ENCODE data around the gene EPS8L1. TPM values are rescaled to one million over a fixed set of nuclear protein-coding genes. Genes with fewer than 3 reads are reported as not detected.

The EPS8L1 gene
- total RNA-seq, 2 donors from 2014 or later, result 29.4 to 52.8 TPM

DNA sequence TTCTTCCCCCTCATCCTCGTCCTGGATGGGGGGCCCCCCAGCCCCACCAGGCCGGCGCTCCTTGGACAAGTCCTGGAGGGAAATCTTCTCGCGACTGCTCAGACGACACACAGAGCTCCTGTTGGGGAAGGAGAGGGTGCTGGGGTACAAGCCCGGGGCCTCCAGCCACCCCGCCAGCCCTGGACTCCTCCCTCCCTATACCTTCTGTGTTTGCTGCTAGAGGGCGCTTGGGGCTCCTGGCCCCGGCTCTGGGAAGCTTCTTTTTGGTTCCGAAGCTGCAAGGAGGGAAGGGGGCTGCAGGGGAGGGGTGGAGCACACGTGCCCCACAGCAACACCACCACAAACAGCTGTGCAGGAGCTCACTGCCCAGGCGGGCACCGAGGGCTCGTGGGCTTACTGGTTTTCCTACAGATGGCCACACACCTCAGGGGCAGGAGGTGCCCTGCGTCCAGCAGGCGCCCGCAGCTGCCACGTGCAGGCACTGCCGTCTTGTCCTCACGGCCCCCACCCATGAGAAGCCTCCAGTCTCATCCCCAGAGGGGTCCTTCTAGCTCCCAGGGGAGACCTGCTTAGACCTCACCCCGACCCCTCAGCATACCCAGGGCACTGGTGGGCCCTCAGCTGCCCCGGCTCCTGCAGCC, 20.5 kb downstream of the EPS8L1 start:
- no peaks in the 10 kb centered on the region for H3K27me3 Mint-ChIP-seq (ENCODE audit: insufficient read depth)
- no peak overlapping the region for H3K9ac ChIP-seq (ENCODE audit: extremely low read depth, low read length, poor library complexity, severe bottlenecking)
- no peaks in the 10 kb centered on the region for H3K4me1 ChIP-seq (ENCODE audit: control insufficient read depth, insufficient read depth, low read length)
- WGBS, 2 experiments (ENCODE audit: insufficient coverage in 1 of 2, insufficient read length in 1 of 2), result 86 to 89% methylated on average over 8 to 21 of the region's 23 CpGs
- no peaks in the 10 kb centered on the region for H3K9me3 Mint-ChIP-seq
- peaks cover 16% of the 10 kb centered on the region for H3K36me3 Mint-ChIP-seq (ENCODE audit: low read depth)
- H3K9me3 ChIP-seq (ENCODE audit: control insufficient read depth, low read length), result no peaks in the 10 kb centered on the region
- DNase-seq, result peak; percentile 65
- no peak overlapping the region for H3K27ac ChIP-seq (ENCODE audit: low read depth, low read length)
- TF ChIP-seq, protein P1, sequence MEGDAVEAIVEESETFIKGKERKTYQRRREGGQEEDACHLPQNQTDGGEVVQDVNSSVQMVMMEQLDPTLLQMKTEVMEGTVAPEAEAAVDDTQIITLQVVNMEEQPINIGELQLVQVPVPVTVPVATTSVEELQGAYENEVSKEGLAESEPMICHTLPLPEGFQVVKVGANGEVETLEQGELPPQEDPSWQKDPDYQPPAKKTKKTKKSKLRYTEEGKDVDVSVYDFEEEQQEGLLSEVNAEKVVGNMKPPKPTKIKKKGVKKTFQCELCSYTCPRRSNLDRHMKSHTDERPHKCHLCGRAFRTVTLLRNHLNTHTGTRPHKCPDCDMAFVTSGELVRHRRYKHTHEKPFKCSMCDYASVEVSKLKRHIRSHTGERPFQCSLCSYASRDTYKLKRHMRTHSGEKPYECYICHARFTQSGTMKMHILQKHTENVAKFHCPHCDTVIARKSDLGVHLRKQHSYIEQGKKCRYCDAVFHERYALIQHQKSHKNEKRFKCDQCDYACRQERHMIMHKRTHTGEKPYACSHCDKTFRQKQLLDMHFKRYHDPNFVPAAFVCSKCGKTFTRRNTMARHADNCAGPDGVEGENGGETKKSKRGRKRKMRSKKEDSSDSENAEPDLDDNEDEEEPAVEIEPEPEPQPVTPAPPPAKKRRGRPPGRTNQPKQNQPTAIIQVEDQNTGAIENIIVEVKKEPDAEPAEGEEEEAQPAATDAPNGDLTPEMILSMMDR (conservative IDR thresholded peaks at IDR 0.05), result peak; percentile 34
- no peak overlapping the region for H3K4me3 Mint-ChIP-seq
- no peak overlapping the region for H3K27ac Mint-ChIP-seq
- no peak overlapping the region for H3K4me3 ChIP-seq (ENCODE audit: low read length)
- peaks cover 13% of the 10 kb centered on the region for H3K36me3 ChIP-seq (ENCODE audit: control insufficient read depth, insufficient read depth, low read length)
- no peaks in the 10 kb centered on the region for H3K27me3 ChIP-seq (ENCODE audit: control insufficient read depth, insufficient read depth, low read length, poor library complexity, severe bottlenecking)
- peaks cover 5% of the 10 kb centered on the region for H3K4me1 Mint-ChIP-seq

DNA sequence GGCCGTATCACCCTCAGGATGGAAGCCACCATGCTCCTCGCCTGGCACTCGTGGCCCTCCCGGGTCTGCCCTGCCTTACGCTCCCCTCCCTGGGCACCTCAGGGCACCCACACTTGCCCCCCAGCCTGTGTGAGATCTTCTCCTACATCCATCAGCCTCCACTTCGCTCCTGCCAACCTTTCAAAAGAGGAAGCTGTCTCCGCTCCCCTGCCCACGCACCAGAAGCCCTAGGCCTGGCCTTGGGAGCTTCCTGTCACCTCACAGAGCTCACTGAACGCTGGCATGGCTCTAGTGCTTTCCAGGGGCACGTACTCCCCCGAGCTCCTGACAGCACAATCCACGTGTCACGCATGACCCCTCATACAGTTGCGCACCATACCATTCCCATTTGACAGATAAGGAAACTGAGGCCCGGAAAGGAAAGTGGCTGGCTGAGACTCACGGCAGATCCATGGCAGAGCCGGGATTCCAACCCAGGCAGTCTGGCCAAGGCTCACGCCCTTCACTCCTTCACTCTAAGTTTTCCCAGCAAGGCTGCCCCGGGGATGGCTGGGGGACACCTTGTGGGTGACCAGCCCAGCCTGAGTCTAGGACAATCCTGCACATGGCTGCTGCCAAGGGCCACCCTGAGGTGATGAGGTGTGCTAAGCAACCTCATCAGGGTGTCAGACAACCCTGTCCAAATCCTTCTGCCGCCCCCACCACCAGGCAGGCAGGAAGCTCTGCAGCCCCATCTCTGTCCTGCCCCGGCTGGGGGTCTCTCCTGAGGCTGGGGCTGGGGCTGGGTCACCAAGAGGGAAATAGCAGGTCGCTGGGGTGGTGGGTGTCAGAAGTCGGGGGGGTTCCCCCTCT, 22.4 kb downstream of the EPS8L1 start:
- WGBS, 2 experiments (ENCODE audit: insufficient coverage in 1 of 2, insufficient read length in 1 of 2), result 94 to 97% methylated on average over 15 to 23 of the region's 23 CpGs

DNA sequence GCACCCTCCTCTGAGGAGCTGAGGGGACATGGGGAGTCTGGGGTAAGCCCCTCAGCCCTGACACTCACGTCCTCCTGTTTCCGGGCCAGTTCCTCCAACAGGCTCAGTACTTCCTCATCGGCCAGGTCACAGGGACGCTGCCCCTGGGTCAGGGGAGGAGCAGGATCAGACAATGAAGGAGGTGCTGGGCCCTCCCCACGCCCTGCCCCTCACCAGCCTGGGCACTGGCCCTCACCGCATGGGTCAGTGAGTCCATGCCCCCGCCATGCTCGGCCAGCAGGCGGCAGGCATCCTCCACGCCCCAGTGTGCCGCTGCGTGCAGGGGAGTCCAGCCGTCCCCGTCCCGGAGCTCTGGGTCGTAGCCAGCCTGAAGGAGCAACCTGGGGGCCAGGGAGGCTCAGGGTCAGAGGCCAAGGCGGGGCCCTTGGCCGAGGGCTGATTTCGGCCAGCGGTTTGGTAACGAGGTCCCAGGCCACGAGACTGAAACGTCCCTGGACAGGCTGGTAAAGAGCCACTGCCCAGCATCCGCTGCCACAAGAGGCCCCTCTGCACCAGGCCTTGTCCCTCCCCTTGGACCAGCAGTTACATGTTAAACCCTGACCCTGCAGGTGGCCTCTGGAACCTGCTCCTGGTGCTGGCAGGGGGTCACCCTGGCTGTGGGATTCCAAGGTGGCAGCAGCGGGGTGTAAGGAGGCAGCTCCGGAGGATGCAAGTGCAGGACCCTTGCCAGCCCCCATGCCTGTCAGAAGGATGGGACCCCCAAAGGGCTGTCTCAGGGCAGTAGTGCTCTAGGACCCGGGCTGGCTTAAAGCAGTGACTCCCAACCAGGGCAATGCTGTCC, 23.3 kb downstream of the EPS8L1 start:
- H3K4me3 ChIP-seq (ENCODE audit: low read length), result no peak overlapping the region
- Mint-ChIP-seq H3K4me1 (peaks cover 5% of the 10 kb centered on the region), H3K36me3 (ENCODE audit: low read depth) (peaks cover 31% of the 10 kb centered on the region), H3K27ac (no peak overlapping the region), H3K4me3 (no peak overlapping the region), H3K27me3 (ENCODE audit: insufficient read depth) (no peaks in the 10 kb centered on the region), H3K9me3 (peaks cover 8% of the 10 kb centered on the region)
- no peak overlapping the region for H3K9ac ChIP-seq (ENCODE audit: extremely low read depth, low read length, poor library complexity, severe bottlenecking)
- H3K4me1 ChIP-seq (ENCODE audit: control insufficient read depth, insufficient read depth, low read length), result no peaks in the 10 kb centered on the region
- 95 to 96% methylated on average over 24 to 27 of the region's 27 CpGs for WGBS, 2 experiments (ENCODE audit: insufficient coverage in 1 of 2, insufficient read length in 1 of 2)
- no peak overlapping the region for H3K27ac ChIP-seq (ENCODE audit: low read depth, low read length)
- DNase-seq, result peak; percentile 66
- H3K36me3 ChIP-seq (ENCODE audit: control insufficient read depth, insufficient read depth, low read length), result peaks cover 17% of the 10 kb centered on the region
- no peaks in the 10 kb centered on the region for H3K27me3 ChIP-seq (ENCODE audit: control insufficient read depth, insufficient read depth, low read length, poor library complexity, severe bottlenecking)
- peaks cover 5% of the 10 kb centered on the region for H3K9me3 ChIP-seq (ENCODE audit: control insufficient read depth, low read length)
- TF ChIP-seq, protein P1 (conservative IDR thresholded peaks at IDR 0.05), result peak; percentile 57

More for the DNA sequence above, 22.4 kb downstream of the EPS8L1 start:
- DNase-seq, result no peak
- H3K36me3 Mint-ChIP-seq (ENCODE audit: low read depth), result peaks cover 26% of the 10 kb centered on the region
- Histone ChIP-seq H3K9ac (ENCODE audit: extremely low read depth, low read length, poor library complexity, severe bottlenecking) (no peak overlapping the region), H3K4me1 (ENCODE audit: control insufficient read depth, insufficient read depth, low read length) (no peaks in the 10 kb centered on the region), H3K27me3 (ENCODE audit: control insufficient read depth, insufficient read depth, low read length, poor library complexity, severe bottlenecking) (no peaks in the 10 kb centered on the region), H3K27ac (ENCODE audit: low read depth, low read length) (no peak overlapping the region), H3K4me3 (ENCODE audit: low read length) (no peak overlapping the region), H3K36me3 (ENCODE audit: control insufficient read depth, insufficient read depth, low read length) (peaks cover 11% of the 10 kb centered on the region), H3K9me3 (ENCODE audit: control insufficient read depth, low read length) (no peaks in the 10 kb centered on the region)
- TF ChIP-seq, protein P1 (conservative IDR thresholded peaks at IDR 0.05), result no peak
- no peaks in the 10 kb centered on the region for H3K27me3 Mint-ChIP-seq (ENCODE audit: insufficient read depth)
- H3K4me1 Mint-ChIP-seq, result peaks cover 5% of the 10 kb centered on the region
- no peak overlapping the region for H3K27ac Mint-ChIP-seq
- peaks cover 3% of the 10 kb centered on the region for H3K9me3 Mint-ChIP-seq
- no peak overlapping the region for H3K4me3 Mint-ChIP-seq

Measured in endodermal cell (in vitro differentiated cells).